GM12891 (cell line): ENCODE data around the gene CYB5R3.

Experiments
- PAX5 ChIP-seq: IDR thresholded peaks from 2 replicates; pipeline ENCODE4 v1.6.1; 2011; ENCODE audit warnings: low read length, moderate library complexity, mild to moderate bottlenecking; ENCODE audit not compliant: insufficient read depth, severe bottlenecking
- POLR2A ChIP-seq: IDR thresholded peaks from 2 replicates; pipeline ENCODE4 v1.6.1; 2011; ENCODE audit warnings: low read depth, low read length, control low read depth
- POLR2AphosphoS5 ChIP-seq: IDR thresholded peaks from 2 replicates; pipeline ENCODE4 v1.6.1; 2011; ENCODE audit warnings: low read depth, low read length, control low read depth
- POU2F2 ChIP-seq: IDR thresholded peaks from 2 replicates; pipeline ENCODE4 v1.6.1; 2011; ENCODE audit warnings: low read depth, mild to moderate bottlenecking, control low read depth, low read length, moderate library complexity
- SPI1 ChIP-seq: IDR thresholded peaks from 2 replicates; pipeline ENCODE4 v1.6.1; 2011; ENCODE audit warnings: low read depth, low read length, control low read depth
- TAF1 ChIP-seq: IDR thresholded peaks from 2 replicates; pipeline ENCODE4 v1.6.1; 2011; ENCODE audit warnings: low read depth, low read length, control low read depth

GRCh38 chr22:42693763-42694683, 44.8 kb upstream of the CYB5R3 start:
- TF ChIP-seq POU2F2 (no peak), POLR2A (no peak), POLR2AphosphoS5 (no peak), TAF1 (no peak), SPI1 (no peak), PAX5 (no peak)
